GM23338 (cell line): ENCODE data around the gene SYNGR4. TPM values are rescaled to one million over a fixed set of nuclear protein-coding genes. Genes with fewer than 3 reads are reported as not detected.
A peak's percentile ranks its signal among the peaks of the same experiment; 100 is the strongest.

ENCODE experiments used
- ATAC-seq: fragments of 200-7000 bp; cut with Tn5 transposase; 3 replicates; pipeline ENCODE4 v1.9.1; 2020
- DNase-seq: peaks from one replicate; pipeline ENCODE4 v3.0.0-alpha.2; 2015; ENCODE audit warnings: low spot score
- H2AFZ ChIP-seq: fragments of 200-600 bp; sonication (generic); 2 replicates; pipeline ENCODE4 v1.8.0; 2016; ENCODE audit warnings: antibody characterized with exemption, mild to moderate bottlenecking, moderate library complexity
- H3F3A ChIP-seq: fragments of 200-600 bp; sonication (generic); replicated peaks from 2 replicates; pipeline ENCODE4 v1.8.0; 2017; ENCODE audit warnings: antibody characterized with exemption, mixed run types, low read depth
- H3K27ac ChIP-seq: fragments of 200-600 bp; sonication (generic); 2 replicates; pipeline ENCODE4 v1.6.1; 2016; ENCODE audit warnings: low read depth
- H3K27me3 ChIP-seq: fragments of 200-600 bp; sonication (generic); 2 replicates; pipeline ENCODE4 v1.8.0; 2016; ENCODE audit warnings: mild to moderate bottlenecking, mixed run types, moderate library complexity; ENCODE audit not compliant: insufficient read depth
- H3K36me3 ChIP-seq: fragments of 200-600 bp; sonication (generic); 2 replicates; pipeline ENCODE4 v1.8.0; 2016; ENCODE audit warnings: mild to moderate bottlenecking; ENCODE audit not compliant: insufficient read depth
- H3K4me1 ChIP-seq: fragments of 200-600 bp; sonication (generic); 2 replicates; pipeline ENCODE4 v1.8.0; 2016; ENCODE audit warnings: mild to moderate bottlenecking, moderate library complexity; ENCODE audit not compliant: insufficient read depth
- H3K4me2 ChIP-seq: fragments of 200-600 bp; sonication (generic); 2 replicates; pipeline ENCODE4 v1.7.1; 2017; ENCODE audit warnings: mixed run types
- H3K4me3 ChIP-seq: fragments of 200-600 bp; sonication (generic); 2 replicates; pipeline ENCODE4 v1.6.1; 2016; ENCODE audit warnings: mixed run types
- H3K79me2 ChIP-seq: fragments of 200-600 bp; sonication (generic); replicated peaks from 2 replicates; pipeline ENCODE4 v1.8.0; 2017; ENCODE audit warnings: mild to moderate bottlenecking; ENCODE audit not compliant: insufficient read depth
- H3K9me2 ChIP-seq: fragments of 200-600 bp; sonication (generic); 2 replicates; pipeline ENCODE4 v1.8.0; 2017; ENCODE audit not compliant: insufficient read depth
- H4K20me1 ChIP-seq: fragments of 200-600 bp; sonication (generic); replicated peaks from 2 replicates; pipeline ENCODE4 v1.8.0; 2017; ENCODE audit warnings: mild to moderate bottlenecking; ENCODE audit not compliant: insufficient read depth
- H3K27ac Mint-ChIP-seq: 2 replicates; pipeline ENCODE4 v1.8.0; 2020; ENCODE audit warnings: inconsistent platforms, mild to moderate bottlenecking, moderate library complexity, mixed read lengths
- H3K27me3 Mint-ChIP-seq: 3 replicates; pipeline ENCODE4 v1.8.0; 2022; ENCODE audit warnings: low read depth, mild to moderate bottlenecking, moderate library complexity, mixed read lengths, inconsistent platforms; ENCODE audit not compliant: insufficient read depth, poor library complexity
- H3K36me3 Mint-ChIP-seq: 3 replicates; pipeline ENCODE4 v1.8.0; 2021; ENCODE audit warnings: low read depth, mild to moderate bottlenecking, inconsistent platforms, moderate library complexity, mixed read lengths
- H3K4me1 Mint-ChIP-seq: 3 replicates; pipeline ENCODE4 v1.8.0; 2020; ENCODE audit warnings: mild to moderate bottlenecking, inconsistent platforms, mixed read lengths
- H3K4me3 Mint-ChIP-seq: 3 replicates; pipeline ENCODE4 v1.8.0; 2021; ENCODE audit warnings: moderate library complexity, mild to moderate bottlenecking, inconsistent platforms, mixed read lengths
- H3K9me3 Mint-ChIP-seq: 3 replicates; pipeline ENCODE4 v1.8.0; 2020; ENCODE audit warnings: moderate library complexity, mild to moderate bottlenecking, inconsistent platforms, mixed read lengths
- CREB1 ChIP-seq: fragments of 250-450 bp; sonication (Bioruptor Pico); IDR thresholded peaks from 2 replicates; pipeline ENCODE4 v1.5.0; 2020; ENCODE audit warnings: low read depth, mild to moderate bottlenecking, moderate library complexity
- EZH2 ChIP-seq: fragments of 200-600 bp; sonication (generic); IDR thresholded peaks from one replicate; pipeline ENCODE4 v1.8.0; 2017; ENCODE audit warnings: antibody characterized with exemption, mild to moderate bottlenecking, low read depth; ENCODE audit not compliant: unreplicated experiment
- EZH2phosphoT487 ChIP-seq: fragments of 200-600 bp; sonication (generic); IDR thresholded peaks from one replicate; pipeline ENCODE4 v1.8.1; 2018; ENCODE audit warnings: antibody characterized with exemption; ENCODE audit not compliant: unreplicated experiment
- JUNB ChIP-seq: IDR thresholded peaks from one replicate; pipeline ENCODE4 v1.6.1; 2016; ENCODE audit warnings: antibody characterized with exemption; ENCODE audit not compliant: unreplicated experiment
- NANOG ChIP-seq: IDR thresholded peaks from 2 replicates; pipeline ENCODE4 v1.6.1; 2016; ENCODE audit warnings: antibody characterized with exemption, borderline replicate concordance
- POLR2AphosphoS5 ChIP-seq: IDR thresholded peaks from 2 replicates; pipeline ENCODE4 v1.6.1; 2016; ENCODE audit warnings: antibody characterized with exemption, low read depth
- REST ChIP-seq: IDR thresholded peaks from one replicate; pipeline ENCODE4 v1.6.1; 2018; ENCODE audit warnings: antibody characterized with exemption; ENCODE audit not compliant: unreplicated experiment
- STAT1 ChIP-seq: IDR thresholded peaks from one replicate; pipeline ENCODE4 v1.6.1; 2016; ENCODE audit warnings: antibody characterized with exemption; ENCODE audit not compliant: unreplicated experiment
- ZNF114 ChIP-seq: fragments of 250-450 bp; sonication (Bioruptor Pico); IDR thresholded peaks from 2 replicates; pipeline ENCODE4 v1.5.0; 2020; ENCODE audit warnings: mild to moderate bottlenecking, moderate library complexity
- ZNF331 ChIP-seq: fragments of 250-450 bp; sonication (Bioruptor Pico); IDR thresholded peaks from 2 replicates; pipeline ENCODE4 v1.5.0; 2020; ENCODE audit warnings: low read depth, mild to moderate bottlenecking, moderate library complexity
- ZNF462 ChIP-seq: fragments of 250-450 bp; sonication (Bioruptor Pico); IDR thresholded peaks from 2 replicates; pipeline ENCODE4 v1.5.0; 2020; ENCODE audit warnings: mild to moderate bottlenecking, moderate library complexity
- polyA plus RNA-seq: library from polyadenylated mRNA; unstranded; fragments of >200 nt; fragmentation: Nextera tagmentation; extraction: Ambion mirVana; gene quantifications from 2 replicates; pipeline ENCODE4 v1.2.1, GENCODE V29; 2016
- total RNA-seq: library from RNA; depleted of rRNA; stranded (reverse); fragments of >200 nt; shearing (Covaris generic); gene quantifications from 2 replicates; pipeline ENCODE4 v1.2.3, GENCODE V29; 2014

Gene SYNGR4
- total and polyA plus RNA-seq, 2 experiments from 2014 or later = not detected

- no peak for TF ChIP-seq NANOG
- TF ChIP-seq STAT1 = no peak
- TF ChIP-seq CREB1 (CRISPR knock-in tag) = no peak
- TF ChIP-seq REST = no peak
- TF ChIP-seq EZH2phosphoT487 = no peak
- no peak for TF ChIP-seq POLR2AphosphoS5
These were observed 21.2 kb upstream of the SYNGR4 start (continued) for GRCh38 chr19:48342841-48343540.

- H3K9me2 ChIP-seq = no peaks in the 10 kb centered on the region
- Mint-ChIP-seq H3K4me3 (no peak overlapping the region), H3K9me3 (no peaks in the 10 kb centered on the region; the same call in 2 of the 3 replicates), H3K27me3 (peaks cover 6% of the 10 kb centered on the region), H3K36me3 (no peaks in the 10 kb centered on the region), H3K4me1 (no peaks in the 10 kb centered on the region; the same call in 2 of the 3 replicates), H3K27ac (no peak overlapping the region)
- no peaks in the 10 kb centered on the region for H3K79me2 ChIP-seq
- H4K20me1 ChIP-seq = no peaks in the 10 kb centered on the region
- no peaks in the 10 kb centered on the region for H3K27me3 ChIP-seq
- no peaks in the 10 kb centered on the region for H3F3A ChIP-seq
- H2AFZ ChIP-seq = no peak overlapping the region
- H3K27ac ChIP-seq = no peak overlapping the region
- H3K4me2 ChIP-seq = no peak overlapping the region
- ATAC-seq (peak; percentile 89), DNase-seq (peak; percentile 70)
- no peak overlapping the region for H3K4me3 ChIP-seq
- no peaks in the 10 kb centered on the region; the same call in 1 of the 2 replicates for H3K4me1 ChIP-seq
- no peaks in the 10 kb centered on the region for H3K36me3 ChIP-seq
- TF ChIP-seq REST (no peak), EZH2 (no peak), STAT1 (no peak), NANOG (no peak), ZNF114 (CRISPR knock-in tag) (no peak), JUNB (no peak), ZNF331 (CRISPR knock-in tag) (no peak), CREB1 (CRISPR knock-in tag) (no peak), ZNF462 (CRISPR knock-in tag) (no peak)
These were observed 19.3 kb upstream of the SYNGR4 start for GRCh38 chr19:48344892-48345291.
